Ramos (cell line): ENCODE results near the gene NEK9.

Source experiments
- in situ Hi-C: fragments of 300-500 bp; cut with MboI; formaldehyde crosslinking; loops from one replicate; pipeline ENCODE4 v1.14.3; 2022; ENCODE audit warnings: low sequenced_read_pairs; ENCODE audit not compliant: unreplicated experiment

The NEK9 gene

DNA sequence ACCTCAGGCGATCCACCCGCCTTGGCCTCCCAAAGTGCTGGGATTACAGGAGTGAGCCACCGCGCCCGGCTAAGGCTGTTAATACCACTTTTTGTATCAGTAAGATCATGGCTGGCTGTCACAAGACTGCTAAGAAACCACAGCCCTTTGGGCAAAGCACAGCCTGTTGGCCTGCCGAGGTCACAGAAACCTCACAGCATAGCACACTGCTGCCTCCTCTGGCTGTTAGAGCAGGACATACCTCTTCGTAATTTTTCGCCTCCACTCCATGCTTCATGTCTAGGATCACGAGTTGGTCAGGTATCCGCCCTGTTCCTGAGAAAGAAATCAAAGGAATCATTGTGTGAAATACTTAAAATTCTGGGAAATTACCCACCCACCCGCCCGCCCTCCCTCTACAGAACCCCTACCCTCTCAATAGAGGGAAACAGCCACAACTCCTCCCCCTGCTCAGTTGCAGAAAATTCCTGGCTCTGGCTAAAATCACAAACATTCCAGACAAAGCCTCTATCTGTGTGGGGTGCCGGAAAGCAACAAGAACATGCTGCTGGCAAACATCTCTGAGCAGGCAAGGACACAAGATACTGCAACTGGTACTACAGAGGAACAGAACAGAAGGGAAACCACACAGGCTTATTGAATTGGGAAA is 20.7 kb upstream of the NEK9 start:
- in situ Hi-C loops = no loop called here

DNA sequence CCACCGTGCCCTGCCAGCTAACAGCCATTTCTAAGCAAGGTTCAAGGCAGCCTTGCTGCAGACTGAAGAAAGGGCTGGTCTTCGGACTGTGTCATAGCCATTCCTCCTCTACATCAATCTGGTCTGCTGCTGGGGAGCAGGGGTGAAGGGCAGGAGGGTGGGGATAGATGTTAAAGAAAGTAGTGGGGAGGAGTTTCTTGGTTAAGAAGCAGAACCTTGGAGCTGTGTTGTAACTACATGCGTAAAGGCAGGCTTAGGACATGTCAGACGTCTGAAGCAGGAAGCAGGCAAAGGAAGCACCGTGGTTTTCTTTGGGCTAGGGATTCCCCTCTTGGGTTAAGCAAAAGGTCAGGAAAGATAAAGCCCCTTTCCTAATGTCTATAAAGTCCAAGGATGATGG is 18.1 kb upstream of the NEK9 start:
- in situ Hi-C loops = no loop called here

DNA sequence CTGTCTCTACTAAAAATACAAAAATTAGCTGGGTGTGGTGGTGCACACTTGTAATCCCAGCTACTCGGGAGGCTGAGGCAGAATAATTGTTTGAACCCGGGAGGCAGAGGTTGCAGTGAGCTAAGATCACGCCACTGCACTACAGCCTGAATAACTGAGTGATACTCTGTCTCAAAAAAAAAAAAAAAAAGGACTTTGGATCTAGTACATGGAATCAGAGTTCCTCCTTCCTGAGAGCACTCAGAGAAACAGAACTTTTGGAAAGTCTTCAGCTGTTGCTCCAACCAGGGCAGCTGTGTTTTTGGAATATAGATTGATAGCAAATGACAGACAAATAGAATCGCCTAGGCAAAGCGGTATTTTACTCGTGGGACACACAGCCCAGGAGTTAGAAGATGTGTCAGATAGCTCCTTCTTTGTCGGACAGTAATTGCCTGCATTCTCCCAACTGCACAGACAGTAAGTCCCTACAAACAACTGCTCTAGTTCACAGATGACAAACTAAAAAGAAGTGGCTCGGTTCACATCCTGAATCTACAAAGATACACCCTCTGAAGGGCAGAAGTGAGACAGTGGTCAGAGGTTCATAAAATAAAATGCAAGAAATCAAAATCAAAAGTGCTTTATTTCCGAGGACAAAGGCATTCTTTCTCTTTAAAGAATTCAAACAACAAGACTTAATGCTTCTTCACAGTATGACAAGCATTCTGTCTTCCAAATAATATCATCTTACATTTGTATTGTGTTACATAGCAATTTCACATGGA is 17.1 kb upstream of the NEK9 start:
- in situ Hi-C loops = no loop called here

DNA sequence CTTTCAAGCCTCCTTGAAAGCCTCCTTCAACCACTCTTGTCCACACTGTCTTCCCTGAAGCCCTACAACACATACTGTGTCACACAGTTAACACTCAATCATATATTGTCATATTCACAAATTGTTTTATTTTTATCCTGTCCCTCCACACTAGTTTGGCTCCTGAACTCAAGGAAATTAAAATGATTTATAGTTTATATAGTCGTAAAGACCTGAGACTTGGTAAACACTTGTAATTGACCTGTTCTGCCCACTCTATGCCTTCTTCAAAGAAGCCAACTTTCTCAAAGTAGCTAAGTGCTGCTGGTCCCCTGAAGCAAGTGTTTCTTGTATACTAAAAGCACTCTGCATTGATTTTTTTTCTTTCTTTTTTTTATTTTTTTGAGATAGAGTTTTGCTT is 15.6 kb upstream of the NEK9 start:
- in situ Hi-C loops = no loop called here

DNA sequence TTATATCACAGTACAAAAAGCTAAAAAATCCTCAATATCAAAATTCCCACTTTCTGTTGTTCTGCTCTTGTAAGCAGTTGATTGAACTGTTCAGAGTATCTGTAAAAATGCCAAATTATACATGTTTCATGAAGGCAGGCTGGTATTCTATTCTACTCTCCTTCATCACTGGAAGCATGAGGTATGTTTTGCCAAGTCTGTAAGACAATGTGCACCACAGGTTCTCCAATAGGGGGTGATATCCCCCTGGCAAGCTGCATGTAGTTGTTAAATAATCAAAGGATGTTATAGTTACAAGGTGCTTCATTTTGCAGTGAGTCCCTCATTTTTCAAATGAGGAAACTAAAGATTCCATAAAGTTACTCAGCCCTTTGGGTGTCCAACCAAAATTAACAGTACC is 15.1 kb upstream of the NEK9 start:
- in situ Hi-C loops = no loop called here

DNA sequence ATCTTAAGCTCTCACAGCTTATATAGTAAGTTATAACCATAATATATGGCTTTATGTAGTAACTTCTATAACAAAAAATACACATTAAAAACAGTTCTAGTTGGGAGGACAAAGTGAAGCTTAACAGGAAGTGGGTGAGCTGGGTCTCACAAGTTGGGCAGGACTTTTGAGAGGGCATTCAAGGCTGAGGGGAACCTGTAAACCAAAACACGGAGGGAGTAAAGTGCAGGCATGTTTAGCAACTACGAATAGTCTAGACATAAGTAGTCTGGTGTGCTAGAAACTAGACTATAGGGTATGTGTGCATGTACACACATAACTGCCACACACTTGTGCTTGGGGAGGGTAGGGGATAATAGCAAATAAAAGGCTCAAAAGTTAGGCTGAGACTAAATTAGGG is 14.2 kb upstream of the NEK9 start:
- in situ Hi-C loops = no loop called here

DNA sequence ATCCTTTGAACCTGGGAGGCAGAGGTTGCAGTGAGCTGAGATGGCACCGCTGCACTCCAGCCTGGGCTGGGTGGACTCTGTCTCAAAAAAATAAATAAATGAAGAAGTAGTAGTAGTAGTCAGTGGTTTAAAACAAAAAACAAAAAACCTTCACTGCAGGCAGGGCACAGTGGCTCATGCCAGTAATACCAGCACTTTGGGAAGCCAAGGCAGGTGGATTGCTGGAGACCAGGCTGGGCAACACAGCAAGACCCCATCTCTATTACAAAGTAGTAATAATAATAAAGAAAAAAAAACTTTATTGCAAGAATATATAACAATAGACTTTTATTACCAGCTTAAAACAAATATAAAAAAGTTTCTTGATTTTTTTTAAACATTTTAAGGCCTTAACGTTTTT is 13.8 kb upstream of the NEK9 start:
- in situ Hi-C loops = no loop called here

DNA sequence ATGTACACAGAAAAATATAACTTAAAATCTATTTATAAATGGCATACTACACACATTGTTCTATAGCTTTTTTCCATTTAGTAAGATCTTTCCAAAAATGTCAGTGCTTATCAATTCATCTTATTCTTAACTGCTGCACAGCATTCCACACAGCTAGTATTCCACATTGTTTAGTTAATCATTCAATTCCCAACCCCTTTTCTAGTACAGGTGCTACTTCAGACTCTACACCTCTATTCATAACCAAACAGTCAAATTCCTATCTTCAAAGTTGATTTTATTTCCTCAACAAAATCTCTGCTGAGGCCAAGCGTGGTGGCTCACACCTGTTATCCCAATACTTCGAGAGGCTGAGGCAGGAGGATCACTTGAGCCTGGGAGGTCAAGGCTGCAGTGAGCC is 12.3 kb upstream of the NEK9 start:
- in situ Hi-C loops = no loop called here

DNA sequence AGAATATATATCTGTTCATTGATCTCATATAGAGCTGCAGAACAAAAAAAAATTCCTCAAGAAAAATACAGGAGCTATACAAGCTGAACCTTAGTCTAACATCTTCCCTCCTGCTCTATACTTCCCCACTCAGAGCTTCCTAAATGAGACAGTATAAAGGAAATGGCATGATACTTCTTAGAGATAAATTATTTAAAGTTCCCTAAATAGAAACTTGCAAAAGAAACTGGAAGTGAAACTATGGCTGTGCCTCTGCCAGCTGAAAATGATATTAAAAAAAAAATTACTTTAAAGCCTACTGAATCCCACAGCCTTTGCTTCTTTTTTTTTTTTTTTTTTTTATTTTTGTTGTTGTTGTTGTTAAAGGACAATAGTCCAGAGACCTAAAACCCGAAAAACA is 11.6 kb upstream of the NEK9 start:
- in situ Hi-C loops = no loop called here

DNA sequence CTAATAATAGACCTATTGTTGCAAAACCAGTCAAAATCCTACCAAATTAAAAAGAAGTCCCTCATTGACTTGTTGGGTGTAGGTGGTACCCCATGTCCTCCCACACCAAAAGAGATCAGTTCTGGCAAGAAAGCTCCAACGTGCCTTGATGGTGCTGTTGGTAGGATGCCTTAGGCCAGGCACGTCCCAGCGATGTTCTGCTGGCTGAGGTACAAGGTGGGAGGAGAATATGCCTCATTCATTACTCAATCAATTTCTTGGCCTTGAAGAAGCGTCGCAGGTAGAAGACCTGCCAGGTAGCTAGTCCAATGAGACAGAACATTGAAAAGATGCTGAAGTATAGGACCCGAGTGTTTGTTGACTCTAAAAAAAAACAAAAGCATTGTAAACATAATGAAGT is 7.8 kb upstream of the NEK9 start:
- in situ Hi-C loops = loop anchor here (5.0 kb wide), 1 partner anchor 168 kb away; no protein-coding TSS in a partner anchor

DNA sequence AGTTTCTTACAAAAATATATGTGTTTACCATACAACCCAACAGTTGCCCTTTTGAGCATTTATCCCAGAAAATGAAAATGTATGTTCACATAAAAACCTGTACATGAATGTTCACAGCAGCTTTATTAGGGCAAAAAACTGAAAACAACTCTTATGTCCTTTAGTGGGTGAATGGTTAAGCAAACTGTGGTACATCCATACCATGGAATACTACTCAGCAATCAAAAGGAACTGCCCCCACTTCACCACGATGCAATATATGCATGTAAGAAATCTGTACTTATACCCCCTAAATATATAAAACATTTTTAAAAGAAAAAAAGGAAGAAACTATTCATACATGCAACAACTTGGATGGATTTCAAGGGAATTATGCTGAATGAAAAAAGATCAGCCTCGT is 6.7 kb upstream of the NEK9 start:
- in situ Hi-C loops = loop anchor here (5.0 kb wide), 1 partner anchor 169 kb away; no protein-coding TSS in a partner anchor

DNA sequence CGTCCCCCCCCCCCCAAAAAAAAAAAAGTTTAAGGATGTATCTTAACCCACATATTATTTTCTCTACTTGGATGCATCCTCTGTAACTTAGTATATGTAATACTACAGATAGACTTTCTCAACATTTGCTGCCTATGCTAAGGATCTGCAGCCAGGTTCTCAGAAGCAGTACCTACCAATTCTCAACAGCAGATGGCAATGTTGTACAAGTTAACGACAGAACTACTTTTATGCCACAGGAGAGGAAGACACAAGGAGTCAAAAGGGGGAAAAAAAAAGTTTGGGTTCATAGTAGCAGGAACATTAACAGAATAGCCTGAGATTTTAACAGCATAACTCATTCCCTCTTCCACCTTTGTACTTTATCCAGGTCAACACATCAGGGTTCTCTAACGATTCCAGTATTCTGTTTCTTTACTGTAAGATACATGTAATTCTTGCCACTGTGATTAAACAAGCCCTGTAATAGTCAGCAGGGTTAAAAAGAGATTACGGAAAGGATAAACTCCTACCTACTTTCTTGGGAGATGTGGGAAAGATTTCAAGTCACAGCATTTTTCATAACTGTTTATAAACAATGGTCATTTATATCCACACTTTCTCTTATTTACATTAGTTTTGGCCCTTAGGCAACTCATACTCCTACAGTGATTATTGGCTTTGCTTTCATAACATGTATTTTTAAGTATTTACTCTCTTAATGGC is 5.7 kb upstream of the NEK9 start:
- in situ Hi-C loops = loop anchor here (5.0 kb wide), 1 partner anchor 170 kb away; no protein-coding TSS in a partner anchor

DNA sequence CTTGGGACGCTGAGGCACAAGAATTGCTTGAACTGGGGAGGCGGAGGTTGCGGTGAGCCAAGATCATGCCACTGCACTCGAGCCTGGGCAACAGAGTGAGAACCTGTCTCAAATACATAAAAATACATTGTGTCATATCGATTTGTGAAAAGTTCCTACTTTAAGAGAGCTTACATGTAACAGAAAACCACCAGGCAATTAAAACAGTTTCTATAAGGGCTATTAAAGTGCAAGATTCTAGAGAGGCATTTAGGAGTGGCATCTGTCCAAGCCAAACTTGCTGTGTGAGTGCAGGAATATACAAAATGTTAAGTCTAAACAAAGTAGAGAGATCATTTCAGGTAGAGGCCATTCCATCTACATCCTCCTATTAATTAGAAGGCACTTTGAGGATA is 1.7 kb upstream of the NEK9 start:
- in situ Hi-C loops = loop anchor here (10.0 kb wide), 1 partner anchor 356 kb away; no protein-coding TSS in a partner anchor

DNA sequence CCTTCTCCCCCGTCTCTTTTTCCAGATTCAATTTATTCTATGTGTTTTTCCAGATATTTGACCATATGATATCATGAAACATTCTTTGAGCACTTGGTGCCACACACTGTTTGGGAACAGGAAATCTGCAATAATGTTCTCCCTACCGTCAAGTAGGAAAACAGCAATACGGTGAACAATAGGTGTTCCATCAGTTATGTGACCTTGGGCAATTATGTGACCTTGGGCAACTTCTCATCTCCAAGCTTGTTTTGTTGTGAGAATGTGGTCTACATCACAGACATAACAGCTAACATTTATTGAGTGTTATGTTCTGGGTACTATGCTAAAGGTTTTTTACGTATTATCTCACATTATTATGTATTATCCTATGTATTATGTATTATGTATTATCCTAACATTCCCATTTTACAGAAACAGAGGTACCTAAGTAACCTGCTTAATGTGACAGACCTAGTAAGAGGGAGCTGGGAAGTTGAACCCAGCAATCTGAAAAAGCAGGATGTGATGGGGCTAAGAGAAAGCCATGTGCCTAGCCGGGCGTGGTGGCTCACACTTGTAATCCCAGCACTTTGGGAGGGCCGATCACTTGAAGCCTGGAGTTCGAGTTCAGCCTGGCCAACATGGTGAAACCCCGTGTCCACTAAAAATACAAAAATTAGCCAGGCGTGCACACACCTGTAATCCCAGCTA is 1.2 kb upstream of the NEK9 start:
- in situ Hi-C loops = loop anchor here (10.0 kb wide), 1 partner anchor 357 kb away; no protein-coding TSS in a partner anchor

DNA sequence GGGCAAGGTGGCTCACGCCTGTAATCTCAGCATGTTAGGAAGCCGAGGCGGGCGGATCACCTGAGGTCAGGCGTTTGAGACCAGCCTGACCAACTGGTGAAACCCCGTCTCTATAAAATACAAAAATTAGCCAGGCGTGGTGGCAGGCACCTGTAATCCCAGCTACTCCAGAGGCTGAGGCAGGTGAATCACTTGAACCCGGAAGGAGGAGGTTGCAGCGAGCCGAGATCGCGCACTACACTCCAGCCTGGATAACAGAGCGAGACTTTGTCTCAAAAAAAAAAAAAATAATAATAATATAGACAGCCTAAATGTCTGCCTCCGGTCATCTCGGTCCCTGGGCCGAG is 599 bp upstream of the NEK9 start:
- in situ Hi-C loops = loop anchor here (10.0 kb wide), 1 partner anchor 357 kb away; no protein-coding TSS in a partner anchor

DNA sequence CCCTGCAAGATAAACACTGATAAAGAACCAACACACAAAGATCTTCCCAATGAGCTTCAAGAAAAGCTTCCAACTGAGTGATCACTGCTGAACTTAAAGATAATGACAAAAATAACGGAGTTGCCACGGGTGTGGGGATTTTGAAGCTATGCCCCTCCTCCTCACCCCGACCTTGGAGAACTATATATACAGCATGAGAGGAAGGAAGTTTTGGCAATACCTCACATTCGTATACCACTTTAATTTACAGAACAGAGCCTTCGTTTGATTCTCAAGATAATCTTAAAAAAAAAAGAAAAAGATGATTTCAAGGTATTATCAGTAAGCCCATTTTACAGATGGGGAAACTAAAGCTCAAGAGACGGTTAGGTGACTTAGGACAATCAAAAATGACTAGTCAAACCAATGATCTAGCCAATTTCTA is 715 bp downstream of the NEK9 start:
- in situ Hi-C loops = loop anchor here (10.0 kb wide), 1 partner anchor 359 kb away; no protein-coding TSS in a partner anchor

DNA sequence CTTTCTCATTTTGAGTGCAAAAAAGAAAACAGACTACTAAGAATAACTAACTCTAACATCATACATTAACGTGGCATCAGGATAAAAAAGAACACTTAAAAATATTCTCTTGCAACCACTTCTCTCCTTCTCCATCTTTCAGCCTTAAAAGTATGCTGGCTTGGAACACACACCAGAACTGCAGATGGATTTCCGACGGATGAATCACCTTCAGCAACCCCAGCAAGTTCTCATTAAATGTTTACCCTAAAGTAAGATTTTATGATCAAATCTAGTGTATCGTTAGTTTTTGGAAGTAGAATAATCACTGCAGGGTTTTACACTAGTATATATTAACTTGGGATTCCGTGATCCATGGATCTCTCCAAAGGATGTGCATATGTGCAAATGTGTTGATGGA is 1.2 kb downstream of the NEK9 start:
- in situ Hi-C loops = loop anchor here (10.0 kb wide), 1 partner anchor 359 kb away; no protein-coding TSS in a partner anchor

DNA sequence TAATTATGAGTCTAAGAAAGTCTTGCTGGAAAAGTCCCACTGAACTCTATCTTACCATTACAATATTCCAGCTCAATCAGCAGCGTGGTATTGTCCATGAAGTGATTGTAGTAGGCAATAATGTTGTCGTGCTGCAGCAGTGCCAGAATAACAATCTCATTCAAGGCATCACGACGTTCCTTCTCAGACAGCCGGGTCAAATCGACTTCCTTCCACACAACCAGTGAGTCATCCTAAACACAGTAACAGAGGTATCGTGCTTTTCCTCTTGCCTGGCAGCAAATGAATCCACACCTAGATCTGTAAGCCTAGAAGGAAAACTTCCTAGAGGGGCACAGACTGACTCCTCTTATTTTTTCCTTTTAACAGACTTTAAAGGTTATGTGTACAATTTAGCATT is 2.9 kb downstream of the NEK9 start:
- in situ Hi-C loops = loop anchor here (10.0 kb wide), 1 partner anchor 361 kb away; no protein-coding TSS in a partner anchor

DNA sequence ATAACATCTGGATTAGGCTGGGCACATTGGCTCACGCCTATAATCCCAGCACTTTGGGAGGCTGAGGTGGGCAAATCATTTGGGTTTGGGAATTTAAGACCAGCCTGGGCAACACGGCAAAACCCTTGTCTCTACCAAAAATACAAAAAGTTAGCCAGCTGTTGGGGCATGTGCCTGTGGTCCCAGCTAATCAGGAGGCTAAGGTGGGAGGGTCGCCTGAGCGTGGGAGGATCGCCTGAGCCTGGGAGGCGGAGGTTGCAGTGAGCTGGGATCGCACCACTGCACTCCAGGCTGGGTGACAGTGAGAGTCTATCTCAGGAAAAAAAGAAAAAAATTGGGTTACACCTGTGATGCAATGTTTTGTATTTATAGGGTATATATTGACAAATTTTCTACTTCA is 5.3 kb downstream of the NEK9 start:
- in situ Hi-C loops = loop anchor here (10.0 kb wide), 1 partner anchor 363 kb away; no protein-coding TSS in a partner anchor
